K562 (cell line): Measurements from ENCODE around the gene PCDHB16.

Source experiments
- BCL6 ChIP-seq: fragments of 250-450 bp; sonication (Bioruptor Pico); IDR thresholded peaks from 2 replicates; pipeline ENCODE4 v1.4.0; 2020
- ELK1 ChIP-seq: sonication (generic); formaldehyde crosslinking; IDR thresholded peaks from 2 replicates; pipeline ENCODE4 v1.8.1; 2022; ENCODE audit warnings: missing genetic modification reagents
- EP300 ChIP-seq: IDR thresholded peaks from 2 replicates; pipeline ENCODE4 v1.6.1; 2012; ENCODE audit warnings: low read length, improper control_type of control experiment
- EZH2 ChIP-seq: IDR thresholded peaks from 2 replicates; pipeline ENCODE4 v1.6.1; 2012; ENCODE audit warnings: low read depth, mild to moderate bottlenecking, inconsistent platforms, low read length, borderline replicate concordance
- FOXJ3 ChIP-seq: sonication (generic); formaldehyde crosslinking; IDR thresholded peaks from 2 replicates; pipeline ENCODE4 v1.4.0; 2020; ENCODE audit warnings: mild to moderate bottlenecking, missing genetic modification reagents
- HDAC6 ChIP-seq: IDR thresholded peaks from 2 replicates; pipeline ENCODE4 v1.6.1; 2012; ENCODE audit warnings: low read depth, mild to moderate bottlenecking, control low read depth, inconsistent platforms, low read length, moderate library complexity
- POLR2AphosphoS5 ChIP-seq: IDR thresholded peaks from 2 replicates; pipeline ENCODE4 v1.6.1; 2011; ENCODE audit warnings: mild to moderate bottlenecking, low read depth, low read length, moderate library complexity; ENCODE audit not compliant: control insufficient read depth, insufficient read depth
- RCOR1 ChIP-seq, 2 experiments: IDR thresholded peaks; 2 replicates each; pipeline ENCODE4 v1.6.1; 2012; ENCODE audit warnings: low read depth in 2 of 2, low read length in 2 of 2, borderline replicate concordance in 1 of 2, improper control_type of control experiment in 1 of 2
- TCF7L2 ChIP-seq: fragments of 150-350 bp; IDR thresholded peaks from 2 replicates; pipeline ENCODE4 v1.6.1; 2016; ENCODE audit warnings: low read depth, mild to moderate bottlenecking, low read length, moderate library complexity
- ZBTB17 ChIP-seq: fragments of 450-650 bp; formaldehyde crosslinking; IDR thresholded peaks from 2 replicates; pipeline ENCODE4 v1.4.0; 2020; ENCODE audit warnings: mild to moderate bottlenecking
- ZNF224 ChIP-seq: sonication (generic); formaldehyde crosslinking; IDR thresholded peaks from 2 replicates; pipeline ENCODE4 v1.8.0; 2022; ENCODE audit warnings: mild to moderate bottlenecking, missing genetic modification reagents
- ZNF239 ChIP-seq: fragments of 250-450 bp; sonication (Bioruptor Pico); IDR thresholded peaks from 2 replicates; pipeline ENCODE4 v1.4.0; 2020; ENCODE audit warnings: mild to moderate bottlenecking
- ZNF263 ChIP-seq: sonication (generic); formaldehyde crosslinking; IDR thresholded peaks from 2 replicates; pipeline ENCODE4 v1.8.0; 2022; ENCODE audit warnings: mild to moderate bottlenecking, missing genetic modification reagents, borderline replicate concordance
- TF ChIP-seq, protein P1 (sequence below), 3 experiments: IDR thresholded peaks in 2 of 3; conservative IDR thresholded peaks in 1 of 3; 2 replicates each; pipeline ENCODE4 v1.5.1; 2011 to 2012; ENCODE audit warnings: low read length in 3 of 3, mild to moderate bottlenecking in 3 of 3, control low read depth in 2 of 3, improper control_type of control experiment in 1 of 3, inconsistent platforms in 1 of 3, low read depth in 1 of 3, mixed read lengths in 1 of 3, moderate library complexity in 1 of 3; ENCODE audit not compliant: insufficient read depth in 2 of 3

GRCh38 chr5:141208478-141208877 is 26.3 kb downstream of the PCDHB16 start, which contains the start of gene PCDHB12:
- TF ChIP-seq ELK1 (no peak), ZBTB17 (no peak), EZH2 (no peak), POLR2AphosphoS5 (no peak), ZNF224 (no peak), EP300 (no peak), ZNF263 (CRISPR knock-in tag) (no peak), ZNF239 (CRISPR knock-in tag) (no peak), TCF7L2 (no peak), HDAC6 (no peak), RCOR1 (IDR thresholded peaks at IDR 0.05; ENCODE audit: borderline replicate concordance in 1 of 2, low read depth in 2 of 2, low read length in 2 of 2) (no peak), BCL6 (CRISPR knock-in tag) (no peak), FOXJ3 (no peak)
- TF ChIP-seq, protein P1, sequence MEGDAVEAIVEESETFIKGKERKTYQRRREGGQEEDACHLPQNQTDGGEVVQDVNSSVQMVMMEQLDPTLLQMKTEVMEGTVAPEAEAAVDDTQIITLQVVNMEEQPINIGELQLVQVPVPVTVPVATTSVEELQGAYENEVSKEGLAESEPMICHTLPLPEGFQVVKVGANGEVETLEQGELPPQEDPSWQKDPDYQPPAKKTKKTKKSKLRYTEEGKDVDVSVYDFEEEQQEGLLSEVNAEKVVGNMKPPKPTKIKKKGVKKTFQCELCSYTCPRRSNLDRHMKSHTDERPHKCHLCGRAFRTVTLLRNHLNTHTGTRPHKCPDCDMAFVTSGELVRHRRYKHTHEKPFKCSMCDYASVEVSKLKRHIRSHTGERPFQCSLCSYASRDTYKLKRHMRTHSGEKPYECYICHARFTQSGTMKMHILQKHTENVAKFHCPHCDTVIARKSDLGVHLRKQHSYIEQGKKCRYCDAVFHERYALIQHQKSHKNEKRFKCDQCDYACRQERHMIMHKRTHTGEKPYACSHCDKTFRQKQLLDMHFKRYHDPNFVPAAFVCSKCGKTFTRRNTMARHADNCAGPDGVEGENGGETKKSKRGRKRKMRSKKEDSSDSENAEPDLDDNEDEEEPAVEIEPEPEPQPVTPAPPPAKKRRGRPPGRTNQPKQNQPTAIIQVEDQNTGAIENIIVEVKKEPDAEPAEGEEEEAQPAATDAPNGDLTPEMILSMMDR (IDR thresholded peaks at IDR 0.05 in 2 of 3, conservative IDR thresholded peaks at IDR 0.05 in 1 of 3; ENCODE audit: insufficient read depth in 2 of 3, low read depth in 1 of 3, low read length in 3 of 3): peak; percentile 39 to 52 (median 43); a peak in 5 of 6 replicates
